WTC11 (cell line): ENCODE data around the gene AGAP3. TPM values are rescaled to one million over a fixed set of nuclear protein-coding genes. Genes with fewer than 3 reads are reported as not detected.

ENCODE experiments used
- ATAC-seq: fragments of 200-7000 bp; cut with Tn5 transposase; 2 replicates; pipeline ENCODE4 v1.10.0; 2021; ENCODE audit warnings: mild to moderate bottlenecking, moderate library complexity
- Bru-seq: library from RNA; stranded (reverse); fragments of 400-500 nt; gene quantifications from one replicate; lab custom pipeline; 2021; lab: Mats Ljungman, UMichigan
- CTCF ChIA-PET: fragments of 300-600 bp; sonication (Branson Sonifier 250); formaldehyde crosslinking; loops from one replicate; lab custom pipeline; 2021; ENCODE audit warnings: antibody characterized with exemption; lab: Charles Lee
- POLR2A ChIA-PET: fragments of 350-600 bp; sonication (Branson Sonifier 250); formaldehyde crosslinking; loops from one replicate; lab custom pipeline; 2021; ENCODE audit warnings: antibody characterized with exemption; lab: Charles Lee
- DNase-seq: peaks from one replicate; pipeline ENCODE4 v3.0.0; 2021; ENCODE audit warnings: low spot score
- H3K27ac Mint-ChIP-seq: 2 replicates; pipeline ENCODE4 v1.8.0; 2021; ENCODE audit warnings: mixed read lengths
- H3K27me3 Mint-ChIP-seq: 2 replicates; pipeline ENCODE4 v1.8.0; 2021; ENCODE audit warnings: low read depth, mild to moderate bottlenecking, moderate library complexity, mixed read lengths
- H3K36me3 Mint-ChIP-seq: 2 replicates; pipeline ENCODE4 v1.8.0; 2021; ENCODE audit warnings: mixed read lengths
- H3K4me1 Mint-ChIP-seq: 2 replicates; pipeline ENCODE4 v1.8.0; 2022; ENCODE audit warnings: mixed read lengths
- H3K4me3 Mint-ChIP-seq: 2 replicates; pipeline ENCODE4 v1.8.0; 2021; ENCODE audit warnings: mild to moderate bottlenecking, moderate library complexity, mixed read lengths
- H3K9me3 Mint-ChIP-seq: 2 replicates; pipeline ENCODE4 v1.8.0; 2021; ENCODE audit warnings: mixed read lengths
- CREB1 ChIP-seq: sonication (generic); formaldehyde crosslinking; IDR thresholded peaks from 2 replicates; pipeline ENCODE4 v1.8.0; 2023; ENCODE audit warnings: mild to moderate bottlenecking, missing genetic modification reagents
- ELF4 ChIP-seq: sonication (generic); formaldehyde crosslinking; IDR thresholded peaks from 2 replicates; pipeline ENCODE4 v1.8.1; 2022; ENCODE audit warnings: low read depth, mild to moderate bottlenecking, moderate library complexity, missing genetic modification reagents
- FOXK1 ChIP-seq: sonication (generic); formaldehyde crosslinking; IDR thresholded peaks from 2 replicates; pipeline ENCODE4 v1.8.0; 2022; ENCODE audit warnings: mild to moderate bottlenecking, moderate library complexity, missing genetic modification reagents
- MLX ChIP-seq: sonication (generic); formaldehyde crosslinking; IDR thresholded peaks from 2 replicates; pipeline ENCODE4 v1.8.1; 2023; ENCODE audit warnings: mild to moderate bottlenecking, missing genetic modification reagents, moderate library complexity
- MYBL2 ChIP-seq: sonication (generic); formaldehyde crosslinking; IDR thresholded peaks from 2 replicates; pipeline ENCODE4 v1.8.1; 2023; ENCODE audit warnings: mild to moderate bottlenecking, moderate library complexity, missing genetic modification reagents
- NFATC4 ChIP-seq: fragments of 250-450 bp; sonication (Bioruptor Pico); IDR thresholded peaks from 2 replicates; pipeline ENCODE4 v1.9.0; 2021; ENCODE audit warnings: mild to moderate bottlenecking
- NFYB ChIP-seq: sonication (generic); formaldehyde crosslinking; conservative IDR thresholded peaks from 2 replicates; pipeline ENCODE4 v1.8.0; 2022; ENCODE audit warnings: low read depth, missing genetic modification reagents
- NR1H2 ChIP-seq: sonication (generic); formaldehyde crosslinking; IDR thresholded peaks from 2 replicates; pipeline ENCODE4 v1.9.0; 2021; ENCODE audit warnings: mild to moderate bottlenecking, moderate library complexity, missing genetic modification reagents
- NR2C2 ChIP-seq: sonication (generic); formaldehyde crosslinking; IDR thresholded peaks from 2 replicates; pipeline ENCODE4 v1.8.0; 2022; ENCODE audit warnings: mild to moderate bottlenecking, missing genetic modification reagents
- PRDM15 ChIP-seq: sonication (generic); formaldehyde crosslinking; IDR thresholded peaks from 2 replicates; pipeline ENCODE4 v1.8.0; 2022; ENCODE audit warnings: missing genetic modification reagents
- PRRX2 ChIP-seq: fragments of 250-450 bp; sonication (Bioruptor Pico); IDR thresholded peaks from 2 replicates; pipeline ENCODE4 v1.8.0; 2021; ENCODE audit warnings: mild to moderate bottlenecking
- TEAD4 ChIP-seq: sonication (generic); formaldehyde crosslinking; IDR thresholded peaks from 2 replicates; pipeline ENCODE4 v1.8.0; 2022; ENCODE audit warnings: mild to moderate bottlenecking, missing genetic modification reagents
- TP53 ChIP-seq: sonication (generic); formaldehyde crosslinking; IDR thresholded peaks from 2 replicates; pipeline ENCODE4 v1.8.1; 2023; ENCODE audit warnings: mild to moderate bottlenecking, missing genetic modification reagents
- USF1 ChIP-seq: sonication (generic); formaldehyde crosslinking; IDR thresholded peaks from 2 replicates; pipeline ENCODE4 v1.8.0; 2022; ENCODE audit warnings: mild to moderate bottlenecking, missing genetic modification reagents
- ZMAT4 ChIP-seq: fragments of 250-450 bp; sonication (Bioruptor Pico); IDR thresholded peaks from 2 replicates; pipeline ENCODE4 v1.9.0; 2021; ENCODE audit warnings: mild to moderate bottlenecking
- long read RNA-seq, 3 experiments: library from RNA in 1 of 3; library from capped mRNA in 1 of 3; library from polyadenylated mRNA in 1 of 3; unstranded in 2 of 3; stranded (forward) in 1 of 3; transcript quantifications; one replicate each; pipeline ENCODE4 v2.0.0, GENCODE V29; 2021
- total RNA-seq: library from RNA; stranded (reverse); gene quantifications from 3 replicates; pipeline ENCODE4 v1.2.3, GENCODE V29; 2021
- TF ChIP-seq, protein P1 (sequence below): sonication (generic); formaldehyde crosslinking; conservative IDR thresholded peaks from 2 replicates; pipeline ENCODE4 v1.8.1; 2023; ENCODE audit warnings: mild to moderate bottlenecking, low read depth, missing genetic modification reagents, moderate library complexity
- TF ChIP-seq, protein P2 (sequence below): fragments of 250-450 bp; sonication (Bioruptor Pico); conservative IDR thresholded peaks from 2 replicates; pipeline ENCODE4 v1.9.0; 2021; ENCODE audit warnings: mild to moderate bottlenecking
- TF ChIP-seq, protein P3 (sequence below): sonication (generic); formaldehyde crosslinking; IDR thresholded peaks from 2 replicates; pipeline ENCODE4 v1.8.1; 2023; ENCODE audit warnings: mild to moderate bottlenecking, missing genetic modification reagents, borderline replicate concordance

The AGAP3 gene
- total RNA-seq (107 to 163 TPM (median 113 TPM) in 3 replicates), Bru-seq, nascent RNA (percentile 69 among the genes with signal in this experiment)
- long read RNA-seq, experiment 1, transcript AGAP3-201 (9 exons, 2,675 nt), result minor isoform, 5 of 199 reads
- long read RNA-seq, experiment 1, transcript AGAP3-202 (18 exons, 3,225 nt), result minor isoform, 30 of 199 reads
- long read RNA-seq, experiment 1, transcript AGAP3-211 (9 exons, 2,039 nt), result major isoform, 49 of 199 reads
- long read RNA-seq, experiment 1, partial matches to known transcripts, result 35 of 199 reads
- long read RNA-seq, experiment 1, other reads (novel, unspliced or antisense), result 77 of 199 reads
- long read RNA-seq, experiment 2, transcript AGAP3-202 (18 exons, 3,225 nt), result minor isoform, 6 of 77 reads
- long read RNA-seq, experiment 2, transcript AGAP3-211 (9 exons, 2,039 nt), result major isoform, 8 of 77 reads
- long read RNA-seq, experiment 2, partial matches to known transcripts, result 23 of 77 reads
- long read RNA-seq, experiment 2, other reads (novel, unspliced or antisense), result 32 of 77 reads
- long read RNA-seq, experiment 3, partial matches to known transcripts, result 0 of 1 reads
- long read RNA-seq, experiment 3, other reads (novel, unspliced or antisense), result 1 of 1 reads

- peak; percentile 56 for ATAC-seq
- TF ChIP-seq NFATC4 (no peak), TP53 (CRISPR knock-in tag) (no peak), MLX (no peak), NFYB (peak; percentile 44; the same call in 1 of the 2 replicates), CREB1 (CRISPR knock-in tag) (no peak), TEAD4 (CRISPR knock-in tag) (no peak), ELF4 (CRISPR knock-in tag) (no peak), MYBL2 (peak; percentile 49; the same call in 1 of the 2 replicates), PRRX2 (CRISPR knock-in tag) (no peak), ZMAT4 (CRISPR knock-in tag) (no peak), NR2C2 (no peak), NR1H2 (CRISPR knock-in tag) (no peak), PRDM15 (CRISPR knock-in tag) (no peak), USF1 (CRISPR knock-in tag) (peak; percentile 57; the same call in 1 of the 2 replicates), FOXK1 (CRISPR knock-in tag) (peak; percentile 45; the same call in 1 of the 2 replicates)
- TF ChIP-seq, protein P1, sequence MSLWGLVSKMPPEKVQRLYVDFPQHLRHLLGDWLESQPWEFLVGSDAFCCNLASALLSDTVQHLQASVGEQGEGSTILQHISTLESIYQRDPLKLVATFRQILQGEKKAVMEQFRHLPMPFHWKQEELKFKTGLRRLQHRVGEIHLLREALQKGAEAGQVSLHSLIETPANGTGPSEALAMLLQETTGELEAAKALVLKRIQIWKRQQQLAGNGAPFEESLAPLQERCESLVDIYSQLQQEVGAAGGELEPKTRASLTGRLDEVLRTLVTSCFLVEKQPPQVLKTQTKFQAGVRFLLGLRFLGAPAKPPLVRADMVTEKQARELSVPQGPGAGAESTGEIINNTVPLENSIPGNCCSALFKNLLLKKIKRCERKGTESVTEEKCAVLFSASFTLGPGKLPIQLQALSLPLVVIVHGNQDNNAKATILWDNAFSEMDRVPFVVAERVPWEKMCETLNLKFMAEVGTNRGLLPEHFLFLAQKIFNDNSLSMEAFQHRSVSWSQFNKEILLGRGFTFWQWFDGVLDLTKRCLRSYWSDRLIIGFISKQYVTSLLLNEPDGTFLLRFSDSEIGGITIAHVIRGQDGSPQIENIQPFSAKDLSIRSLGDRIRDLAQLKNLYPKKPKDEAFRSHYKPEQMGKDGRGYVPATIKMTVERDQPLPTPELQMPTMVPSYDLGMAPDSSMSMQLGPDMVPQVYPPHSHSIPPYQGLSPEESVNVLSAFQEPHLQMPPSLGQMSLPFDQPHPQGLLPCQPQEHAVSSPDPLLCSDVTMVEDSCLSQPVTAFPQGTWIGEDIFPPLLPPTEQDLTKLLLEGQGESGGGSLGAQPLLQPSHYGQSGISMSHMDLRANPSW, result no peak
- TF ChIP-seq, protein P2, sequence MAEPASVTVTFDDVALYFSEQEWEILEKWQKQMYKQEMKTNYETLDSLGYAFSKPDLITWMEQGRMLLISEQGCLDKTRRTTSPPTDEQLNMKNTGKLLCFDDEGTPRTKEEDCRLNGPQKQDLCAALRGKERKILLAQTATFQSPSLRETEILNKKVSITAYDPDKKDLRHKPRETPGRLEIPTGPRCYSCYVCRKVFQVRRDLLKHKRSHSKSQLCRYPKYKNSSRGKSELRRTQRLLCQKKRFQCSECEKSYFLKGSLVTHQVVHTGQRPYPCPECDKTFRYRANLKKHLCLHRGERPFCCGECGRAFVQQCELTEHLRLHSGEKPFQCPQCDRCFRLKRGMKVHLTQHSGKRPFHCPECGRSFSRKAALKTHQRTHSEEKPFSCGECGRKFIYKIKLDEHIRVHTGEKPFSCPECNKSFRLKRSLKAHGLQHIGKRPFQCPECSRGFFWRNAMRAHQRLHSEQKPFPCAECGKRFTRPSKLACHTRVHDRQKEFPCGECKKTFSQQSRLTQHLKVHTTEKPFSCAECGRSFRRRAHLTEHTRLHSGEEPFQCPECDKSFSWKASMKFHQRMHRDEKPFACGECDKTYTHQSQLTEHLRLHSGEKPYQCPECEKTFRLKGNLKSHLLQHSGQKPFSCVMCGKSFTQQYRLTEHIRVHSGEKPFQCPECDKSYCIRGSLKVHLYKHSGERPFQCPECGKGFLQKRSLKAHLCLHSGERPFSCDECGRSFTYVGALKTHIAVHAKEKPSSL (CRISPR knock-in tag), result no peak
- TF ChIP-seq, protein P3, sequence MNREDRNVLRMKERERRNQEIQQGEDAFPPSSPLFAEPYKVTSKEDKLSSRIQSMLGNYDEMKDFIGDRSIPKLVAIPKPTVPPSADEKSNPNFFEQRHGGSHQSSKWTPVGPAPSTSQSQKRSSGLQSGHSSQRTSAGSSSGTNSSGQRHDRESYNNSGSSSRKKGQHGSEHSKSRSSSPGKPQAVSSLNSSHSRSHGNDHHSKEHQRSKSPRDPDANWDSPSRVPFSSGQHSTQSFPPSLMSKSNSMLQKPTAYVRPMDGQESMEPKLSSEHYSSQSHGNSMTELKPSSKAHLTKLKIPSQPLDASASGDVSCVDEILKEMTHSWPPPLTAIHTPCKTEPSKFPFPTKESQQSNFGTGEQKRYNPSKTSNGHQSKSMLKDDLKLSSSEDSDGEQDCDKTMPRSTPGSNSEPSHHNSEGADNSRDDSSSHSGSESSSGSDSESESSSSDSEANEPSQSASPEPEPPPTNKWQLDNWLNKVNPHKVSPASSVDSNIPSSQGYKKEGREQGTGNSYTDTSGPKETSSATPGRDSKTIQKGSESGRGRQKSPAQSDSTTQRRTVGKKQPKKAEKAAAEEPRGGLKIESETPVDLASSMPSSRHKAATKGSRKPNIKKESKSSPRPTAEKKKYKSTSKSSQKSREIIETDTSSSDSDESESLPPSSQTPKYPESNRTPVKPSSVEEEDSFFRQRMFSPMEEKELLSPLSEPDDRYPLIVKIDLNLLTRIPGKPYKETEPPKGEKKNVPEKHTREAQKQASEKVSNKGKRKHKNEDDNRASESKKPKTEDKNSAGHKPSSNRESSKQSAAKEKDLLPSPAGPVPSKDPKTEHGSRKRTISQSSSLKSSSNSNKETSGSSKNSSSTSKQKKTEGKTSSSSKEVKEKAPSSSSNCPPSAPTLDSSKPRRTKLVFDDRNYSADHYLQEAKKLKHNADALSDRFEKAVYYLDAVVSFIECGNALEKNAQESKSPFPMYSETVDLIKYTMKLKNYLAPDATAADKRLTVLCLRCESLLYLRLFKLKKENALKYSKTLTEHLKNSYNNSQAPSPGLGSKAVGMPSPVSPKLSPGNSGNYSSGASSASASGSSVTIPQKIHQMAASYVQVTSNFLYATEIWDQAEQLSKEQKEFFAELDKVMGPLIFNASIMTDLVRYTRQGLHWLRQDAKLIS (CRISPR knock-in tag), result no peak
These were observed at the start of gene AGAP3 for GRCh38 chr7:151085691-151086620. AGAP3 (plus strand) TSS chr7:151086475; CDS start chr7:151086742, 267 bp downstream.

More at GRCh38 chr7:151085691-151086620, at the start of gene AGAP3:
- H3K9me3 Mint-ChIP-seq, result no peaks in the 10 kb centered on the region
- H3K4me1 Mint-ChIP-seq, result peaks cover 40% of the 10 kb centered on the region
- peak within 1 kb of the TSS; percentile 67 for H3K27ac Mint-ChIP-seq
- peaks cover 18% of the 10 kb centered on the region for H3K27me3 Mint-ChIP-seq
- no peaks in the 10 kb centered on the region for H3K36me3 Mint-ChIP-seq
- DNase-seq, result peak; percentile 83
- CTCF ChIA-PET, result interaction anchor here (0.6 to 2.1 kb wide), 16 partner anchors 9 to 141 kb away, joined by 3 to 19 read pairs (median 4); partner anchors contain the start of genes ABCB8 and ABCF2
- H3K4me3 Mint-ChIP-seq, result peak within 1 kb of the TSS; percentile 84
- POLR2A ChIA-PET, result interaction anchor here (0.7 to 1.0 kb wide), 6 partner anchors 23 to 142 kb away, joined by 3 to 6 read pairs (median 4); no protein-coding TSS in a partner anchor
